Trophoblast cell (in vitro differentiated cells and primary cell): ENCODE measurements around the gene S100A13.
A peak's percentile ranks its signal among the peaks of the same experiment; 100 is the strongest.
"Not testable (repeated sequence)": the region's sequence is repeated elsewhere in the genome, so short reads cannot be mapped to it uniquely, and the experiment has no call there.

Source experiments
- DNase-seq, 2 donors: peaks; one replicate each; pipeline ENCODE4 v3.0.0-alpha.2; 2016
- H2AFZ ChIP-seq: 2 replicates; pipeline ENCODE4 v1.6.1; 2013; ENCODE audit warnings: low read length, moderate library complexity, mild to moderate bottlenecking; ENCODE audit not compliant: insufficient read depth, poor library complexity
- H2AK5ac ChIP-seq: 2 replicates; pipeline ENCODE4 v1.6.1; 2013; ENCODE audit warnings: mild to moderate bottlenecking, low read length
- H2BK120ac ChIP-seq: 2 replicates; pipeline ENCODE4 v1.6.1; 2013; ENCODE audit warnings: low read length, mild to moderate bottlenecking, moderate library complexity; ENCODE audit not compliant: insufficient read depth, poor library complexity
- H2BK12ac ChIP-seq: 2 replicates; pipeline ENCODE4 v1.6.1; 2013; ENCODE audit warnings: mild to moderate bottlenecking, low read length, moderate library complexity
- H2BK5ac ChIP-seq: 2 replicates; pipeline ENCODE4 v1.6.1; 2013; ENCODE audit warnings: low read length, low read depth, moderate library complexity, mild to moderate bottlenecking; ENCODE audit not compliant: poor library complexity
- H3K14ac ChIP-seq: 2 replicates; pipeline ENCODE4 v1.6.1; 2013; ENCODE audit warnings: mild to moderate bottlenecking, low read length
- H3K18ac ChIP-seq: 2 replicates; pipeline ENCODE4 v1.6.1; 2013; ENCODE audit warnings: mild to moderate bottlenecking, low read length
- H3K23ac ChIP-seq: 2 replicates; pipeline ENCODE4 v1.6.1; 2013; ENCODE audit warnings: low read length
- H3K27ac ChIP-seq: 2 replicates; pipeline ENCODE4 v1.5.1; 2013; ENCODE audit warnings: low read depth, mild to moderate bottlenecking, inconsistent platforms, low read length, moderate library complexity
- H3K27me3 ChIP-seq: 2 replicates; pipeline ENCODE4 v1.6.1; 2013; ENCODE audit warnings: inconsistent platforms, mild to moderate bottlenecking, low read length, moderate library complexity; ENCODE audit not compliant: insufficient read depth
- H3K36me3 ChIP-seq, 2 experiments: 1 replicate in 1 of 2; 2 replicates in 1 of 2; pipeline ENCODE4 v1.6.1; 2013; ENCODE audit warnings: low read length in 2 of 2, mild to moderate bottlenecking in 2 of 2, moderate library complexity in 1 of 2; ENCODE audit not compliant: insufficient read depth in 2 of 2, control insufficient read depth in 1 of 2
- H3K4ac ChIP-seq: 2 replicates; pipeline ENCODE4 v1.6.1; 2013; ENCODE audit warnings: low read depth, mild to moderate bottlenecking, low read length, moderate library complexity
- H3K4me1 ChIP-seq, 2 experiments: 1 replicate in 1 of 2; 2 replicates in 1 of 2; pipeline ENCODE4 v1.6.1; 2013; ENCODE audit warnings: low read length in 2 of 2, mild to moderate bottlenecking in 2 of 2, moderate library complexity in 1 of 2; ENCODE audit not compliant: insufficient read depth in 2 of 2, control insufficient read depth in 1 of 2
- H3K4me2 ChIP-seq: 2 replicates; pipeline ENCODE4 v1.6.1; 2013; ENCODE audit warnings: inconsistent platforms, mild to moderate bottlenecking, low read length, moderate library complexity
- H3K4me3 ChIP-seq: 2 replicates; pipeline ENCODE4 v1.5.1; 2013; ENCODE audit warnings: mild to moderate bottlenecking, low read depth, low read length, inconsistent platforms
- H3K79me1 ChIP-seq: one replicate; pipeline ENCODE4 v1.6.1; 2013; ENCODE audit warnings: low read length
- H3K79me2 ChIP-seq: 2 replicates; pipeline ENCODE4 v1.6.1; 2013; ENCODE audit warnings: low read length, mild to moderate bottlenecking; ENCODE audit not compliant: control insufficient read depth, insufficient read depth, poor library complexity
- H3K9ac ChIP-seq: 2 replicates; pipeline ENCODE4 v1.6.1; 2013; ENCODE audit warnings: mild to moderate bottlenecking, low read length
- H3K9me3 ChIP-seq: 2 replicates; pipeline ENCODE4 v1.6.1; 2013; ENCODE audit warnings: low read depth, mild to moderate bottlenecking, control low read depth, inconsistent platforms, low read length; ENCODE audit not compliant: insufficient read depth
- H4K12ac ChIP-seq: 2 replicates; pipeline ENCODE4 v1.6.1; 2013; ENCODE audit warnings: low read depth, mild to moderate bottlenecking, low read length, moderate library complexity
- H4K8ac ChIP-seq: 2 replicates; pipeline ENCODE4 v1.6.1; 2013; ENCODE audit warnings: low read depth, mild to moderate bottlenecking, low read length, moderate library complexity
- H4K91ac ChIP-seq: one replicate; pipeline ENCODE4 v1.6.1; 2013; ENCODE audit warnings: low read depth, mild to moderate bottlenecking, low read length, moderate library complexity
- WGBS: extraction: QIAGEN DNeasy Blood & Tissue Kit; methylation state at CpG from one replicate; pipeline ENCODE4 v1.1.7; 2013; ENCODE audit warnings: missing lambda C conversion rate; ENCODE audit not compliant: insufficient read length, insufficient coverage; ENCODE audit errors: extremely low coverage; 5-methylcytosine and 5-hydroxymethylcytosine counted together

S100A13 gene

DNA sequence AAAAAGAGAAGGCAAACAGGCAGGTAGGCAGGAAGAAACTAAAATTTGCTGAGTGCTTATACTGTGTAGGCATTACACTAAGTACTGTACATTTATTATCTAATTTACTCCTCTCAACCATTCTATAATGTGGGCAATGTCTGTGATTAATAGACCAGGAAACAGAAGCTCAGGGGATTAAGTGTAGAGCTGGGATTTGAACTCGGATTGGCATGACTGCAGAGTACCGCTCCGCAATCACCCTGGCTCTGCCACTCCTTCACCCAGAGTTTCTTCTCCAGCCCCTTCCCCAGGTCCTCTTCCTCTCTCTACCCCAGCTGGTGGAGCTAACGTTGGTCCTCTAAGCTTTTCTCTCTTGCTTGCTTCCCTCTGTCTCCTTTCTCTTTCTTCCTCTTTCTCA, 50.2 kb downstream of the S100A13 start:
- no CpG with 5 or more reads among the region's 4 CpGs for WGBS
- Histone ChIP-seq H3K14ac (no peak overlapping the region), H2AK5ac (peak overlapping the region; percentile 87)

DNA sequence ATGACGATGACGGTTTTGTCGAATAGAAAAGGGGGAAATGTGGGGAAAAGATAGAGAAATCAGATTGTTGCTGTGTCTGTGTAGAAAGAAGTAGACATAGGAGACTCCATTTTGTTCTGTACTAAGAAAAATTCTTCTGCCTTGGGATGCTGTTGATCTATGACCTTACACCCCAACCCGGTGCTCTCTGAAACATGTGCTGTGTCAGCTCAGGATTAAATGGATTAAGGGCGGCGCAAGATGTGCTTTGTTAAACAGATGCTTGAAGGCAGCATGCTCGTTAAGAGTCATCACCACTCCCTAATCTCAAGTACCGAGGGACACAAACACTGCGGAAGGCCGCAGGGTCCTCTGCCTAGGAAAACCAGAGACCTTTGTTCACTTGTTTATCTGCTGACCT, 51.8 kb downstream of the S100A13 start:
- not testable (repeated sequence) for H2BK5ac ChIP-seq, H4K91ac ChIP-seq, H2AFZ ChIP-seq, H3K23ac ChIP-seq, H2AK5ac ChIP-seq, DNase-seq, H3K14ac ChIP-seq, H3K9me3 ChIP-seq, H3K27ac ChIP-seq, H2BK120ac ChIP-seq, H3K18ac ChIP-seq, H3K79me2 ChIP-seq, H4K8ac ChIP-seq, H3K4me2 ChIP-seq, H2BK12ac ChIP-seq, H3K4me3 ChIP-seq, H3K27me3 ChIP-seq, H4K12ac ChIP-seq, H3K36me3 ChIP-seq, H3K4ac ChIP-seq, H3K9ac ChIP-seq
- WGBS, result no CpG with 5 or more reads among the region's 10 CpGs
- peaks cover 11% of the 10 kb centered on the region for H3K79me1 ChIP-seq
- peaks cover 7 to 13% of the 10 kb centered on the region in 2 experiments for H3K4me1 ChIP-seq

More for the DNA sequence above, 50.2 kb downstream of the S100A13 start:
- Histone ChIP-seq H3K27ac (no peak overlapping the region), H2BK5ac (no peak overlapping the region), H2AFZ (no peak overlapping the region), H2BK12ac (peak overlapping the region; percentile 74), H3K4me1 (peaks cover 7 to 13% of the 10 kb centered on the region in 2 experiments), H3K36me3 (no peaks in the 10 kb centered on the region), H3K79me1 (peaks cover 11% of the 10 kb centered on the region), H3K4me2 (no peak overlapping the region), H3K18ac (no peak overlapping the region), H3K79me2 (no peaks in the 10 kb centered on the region), H2BK120ac (no peak overlapping the region), H4K91ac (peak overlapping the region; percentile 45), H3K9ac (no peak overlapping the region), H3K4ac (no peak overlapping the region), H3K9me3 (peaks cover 4% of the 10 kb centered on the region), H4K8ac (no peak overlapping the region), H3K4me3 (no peak overlapping the region), H4K12ac (no peak overlapping the region), H3K23ac (no peak overlapping the region), H3K27me3 (no peaks in the 10 kb centered on the region)
- DNase-seq, result no peak

DNA sequence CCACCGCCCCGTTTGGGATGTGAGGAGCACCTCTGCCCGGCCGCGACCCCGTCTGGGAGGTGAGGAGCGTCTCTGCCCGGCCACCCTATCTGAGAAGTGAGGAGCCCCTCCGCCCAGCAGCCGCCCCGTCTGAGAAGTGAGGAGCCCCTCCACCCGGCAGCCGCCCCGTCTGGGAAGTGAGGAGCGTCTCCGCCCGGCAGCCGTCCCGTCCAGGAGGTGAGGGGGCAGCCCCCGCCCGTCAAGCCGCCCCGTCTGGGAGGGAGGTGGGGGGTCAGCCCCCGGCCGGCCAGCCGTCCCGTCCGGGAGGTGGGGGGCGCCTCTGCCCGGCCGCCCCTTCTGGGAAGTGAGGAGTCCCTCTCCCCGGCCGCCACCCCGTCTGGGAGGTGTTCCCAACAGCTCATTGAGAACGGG, 52.2 kb downstream of the S100A13 start:
- H3K18ac ChIP-seq, H3K36me3 ChIP-seq, H4K8ac ChIP-seq, H3K27me3 ChIP-seq, H2AFZ ChIP-seq, H3K27ac ChIP-seq, H3K9ac ChIP-seq, H2BK5ac ChIP-seq, H3K79me2 ChIP-seq, H2BK12ac ChIP-seq, H2AK5ac ChIP-seq, H3K23ac ChIP-seq, H3K4ac ChIP-seq, H2BK120ac ChIP-seq, H4K91ac ChIP-seq, H3K14ac ChIP-seq, H3K4me3 ChIP-seq, H4K12ac ChIP-seq, H3K4me2 ChIP-seq, DNase-seq, H3K9me3 ChIP-seq: not testable (repeated sequence)
- Histone ChIP-seq H3K4me1 (peaks cover 7 to 13% of the 10 kb centered on the region in 2 experiments), H3K79me1 (peaks cover 11% of the 10 kb centered on the region)
- no CpG with 5 or more reads among the region's 35 CpGs for WGBS

- Histone ChIP-seq H3K18ac (no peak overlapping the region), H2AK5ac (no peak overlapping the region), H4K91ac (no peak overlapping the region), H3K79me1 (peaks cover 18% of the 10 kb centered on the region), H3K4me3 (no peak overlapping the region), H2BK5ac (no peak overlapping the region), H3K27ac (no peak overlapping the region), H3K23ac (no peak overlapping the region), H3K27me3 (no peaks in the 10 kb centered on the region), H2BK120ac (no peak overlapping the region), H3K9me3 (peaks cover 4% of the 10 kb centered on the region), H2BK12ac (no peak overlapping the region), H3K4me1 (peaks cover 10 to 14% of the 10 kb centered on the region in 2 experiments), H3K4me2 (no peak overlapping the region), H3K9ac (no peak overlapping the region), H3K4ac (no peak overlapping the region), H3K36me3 (no peaks in the 10 kb centered on the region), H3K14ac (no peak overlapping the region), H2AFZ (no peak overlapping the region), H3K79me2 (no peaks in the 10 kb centered on the region), H4K12ac (no peak overlapping the region), H4K8ac (no peak overlapping the region)
- no CpG with 5 or more reads among the region's 3 CpGs for WGBS
- DNase-seq, result no peak
Measured at GRCh38 chr1:153573351-153573750, 54.0 kb downstream of the S100A13 start.
